NCI-H2107 (cell line): ENCODE results near the gene AGTRAP.

Experiments
- DNase-seq: peaks from one replicate; lab custom pipeline; 2025; lab: John Stamatoyannopoulos, UW

Gene AGTRAP

DNA sequence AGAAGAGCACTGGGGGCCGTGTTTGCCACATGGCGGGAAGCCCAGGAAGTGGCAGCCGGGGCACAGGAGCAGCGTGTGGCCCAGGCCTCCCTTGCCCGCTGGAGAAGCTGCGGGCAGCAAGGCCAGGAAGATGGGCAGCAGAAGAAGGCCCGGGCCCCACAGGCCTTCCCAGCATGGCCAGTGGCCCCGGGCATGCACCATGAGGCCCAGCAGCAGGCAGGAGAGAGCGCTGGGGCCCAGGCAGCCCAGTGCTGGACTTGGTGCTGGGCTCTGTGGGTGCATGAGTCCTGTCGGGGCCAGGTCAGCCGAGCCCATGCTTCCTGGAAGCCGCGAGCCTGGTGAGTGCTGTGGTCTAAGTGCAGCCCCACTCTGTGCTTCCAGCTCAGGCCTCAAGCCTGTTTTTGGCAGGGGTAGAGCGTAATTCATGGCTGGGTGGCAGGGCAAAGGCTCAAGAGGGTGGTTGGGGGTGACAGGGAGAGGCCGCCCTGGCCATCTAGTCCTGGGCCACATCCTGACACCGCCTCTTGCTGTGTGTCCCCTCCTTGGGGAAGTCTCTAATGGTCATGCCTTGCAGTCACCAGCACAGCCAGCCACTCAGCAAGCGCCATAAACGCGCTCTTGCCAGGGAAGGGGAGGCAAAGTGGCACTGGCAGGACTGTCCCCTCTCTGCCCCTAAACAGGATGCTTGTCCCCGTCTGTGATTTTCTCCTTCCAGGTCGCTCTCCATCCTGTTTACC lies 48.5 kb downstream of the AGTRAP start:
- DNase-seq, result no peak

GRCh38 chr1:11784993-11785769 lies 49.2 kb downstream of the AGTRAP start:
- DNase-seq, result no peak

GRCh38 chr1:11786168-11786567 lies 50.2 kb downstream of the AGTRAP start:
- no peak for DNase-seq

DNA sequence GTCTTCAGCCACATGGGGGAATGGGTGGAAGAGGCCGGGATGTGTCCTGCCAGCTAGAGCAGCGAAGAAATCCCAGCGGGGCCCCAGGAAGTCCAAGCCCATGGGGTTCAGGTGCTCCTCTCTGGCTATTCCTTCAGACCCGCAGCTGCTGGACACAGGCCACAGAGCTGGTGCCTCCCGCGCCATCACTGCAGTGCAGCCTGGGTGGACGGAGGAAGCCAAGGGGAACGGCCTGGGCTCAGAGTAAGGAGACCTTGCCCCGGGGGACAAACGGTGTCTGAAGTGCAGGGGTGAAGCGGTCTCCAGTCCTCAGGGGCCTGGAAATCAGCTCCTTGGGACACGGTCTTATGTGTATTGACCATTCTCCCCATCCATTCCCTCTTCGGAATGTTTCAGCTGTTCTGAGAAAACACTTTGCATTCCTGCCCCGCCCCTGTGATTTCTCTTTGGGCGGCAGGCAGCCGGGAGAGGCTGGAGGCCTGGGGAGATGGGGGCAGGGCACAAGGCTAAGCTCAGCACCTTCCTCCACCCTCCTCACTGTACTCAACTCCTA lies 51.4 kb downstream of the AGTRAP start:
- DNase-seq, result no peak

- DNase-seq, result no peak
Observed at GRCh38 chr1:11787804-11788436, 52.0 kb downstream of the AGTRAP start.

GRCh38 chr1:11788549-11789053 lies 52.7 kb downstream of the AGTRAP start:
- DNase-seq, result no peak

GRCh38 chr1:11789126-11790067 lies 53.5 kb downstream of the AGTRAP start:
- no peak for DNase-seq

- DNase-seq, result no peak
Observed at GRCh38 chr1:11790101-11790879, 54.4 kb downstream of the AGTRAP start.

DNA sequence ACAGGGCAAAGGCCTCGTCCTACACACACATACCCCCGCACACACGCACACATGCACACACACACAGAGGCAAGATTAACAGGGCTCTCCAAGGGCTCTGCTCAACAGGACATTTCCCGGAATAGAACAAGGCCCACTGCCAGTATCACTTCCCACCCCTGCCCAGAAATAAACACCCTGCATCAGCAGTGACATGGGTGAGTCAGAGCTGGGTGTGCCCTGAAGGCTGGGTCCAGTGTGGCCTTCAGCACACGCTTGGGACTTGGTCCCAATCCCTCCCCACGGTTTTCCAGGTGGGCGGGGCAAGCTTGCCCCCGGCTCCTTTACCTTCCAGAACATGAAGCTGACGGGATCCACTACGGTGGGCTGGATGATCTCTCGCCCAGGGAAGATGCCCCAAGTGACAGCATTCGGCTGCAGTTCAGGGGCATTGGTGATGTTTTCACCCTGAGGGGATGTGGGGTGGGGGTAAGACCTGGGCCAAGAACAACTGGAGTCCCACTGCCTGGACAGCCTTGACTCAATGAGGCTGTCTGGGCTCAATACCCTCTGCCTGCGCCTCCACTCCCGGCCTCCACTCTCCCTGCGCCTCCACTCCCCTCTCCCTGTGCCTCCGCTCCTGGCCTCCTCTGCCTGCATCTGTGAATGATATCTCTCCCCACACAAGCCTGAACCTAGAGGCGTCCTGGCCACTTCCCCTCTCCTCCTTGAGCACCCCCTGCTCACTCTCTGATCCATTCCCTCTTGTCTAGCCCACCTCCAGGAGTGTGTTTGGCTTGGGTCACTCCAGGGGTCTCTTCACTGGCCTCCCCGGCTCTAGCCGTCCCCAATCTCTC lies 55.2 kb downstream of the AGTRAP start:
- DNase-seq, result no peak

GRCh38 chr1:11792106-11792505 lies 56.2 kb downstream of the AGTRAP start:
- DNase-seq, result no peak

- DNase-seq, result no peak
Observed at GRCh38 chr1:11793819-11794218, 57.9 kb downstream of the AGTRAP start.

GRCh38 chr1:11794446-11795237 lies 58.7 kb downstream of the AGTRAP start:
- DNase-seq, result no peak

GRCh38 chr1:11795238-11795890 lies 59.4 kb downstream of the AGTRAP start:
- no peak for DNase-seq

GRCh38 chr1:11796036-11796828 lies 60.3 kb downstream of the AGTRAP start:
- DNase-seq, result no peak

DNA sequence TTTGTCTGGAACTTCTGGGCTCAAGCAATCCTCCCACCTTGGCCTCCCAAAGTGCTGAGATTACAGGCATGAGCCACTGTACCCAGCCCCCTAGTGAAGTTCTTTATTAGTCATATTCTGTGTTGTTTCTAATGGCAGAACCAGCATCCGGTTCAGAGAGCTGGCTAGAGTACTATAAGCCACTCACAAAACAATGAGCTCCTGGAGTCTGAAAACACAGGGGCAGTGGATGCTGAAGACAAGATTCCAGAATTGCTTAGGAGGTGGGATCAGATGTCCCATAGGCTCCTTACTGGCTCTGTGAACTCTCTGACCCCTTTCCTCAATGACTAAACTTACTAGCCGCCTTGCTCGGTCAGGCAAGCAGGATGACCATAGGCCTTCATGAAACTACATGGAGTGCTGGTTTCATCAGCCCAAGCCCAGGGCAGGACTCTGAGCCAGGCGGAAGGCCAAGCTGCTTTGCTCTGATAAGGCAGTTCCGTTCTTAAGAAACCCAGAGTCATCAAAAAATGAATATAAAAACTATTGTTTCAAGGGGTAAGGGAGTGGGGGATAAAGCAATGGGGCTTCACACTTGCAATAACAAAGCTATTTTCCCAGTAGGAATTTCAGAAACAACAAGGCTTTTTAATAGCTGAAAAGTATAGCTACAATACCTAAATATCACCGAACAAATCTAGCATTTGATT lies 61.7 kb downstream of the AGTRAP start:
- no peak for DNase-seq

- no peak for DNase-seq
Observed at GRCh38 chr1:11799099-11799498, 63.2 kb downstream of the AGTRAP start.

DNA sequence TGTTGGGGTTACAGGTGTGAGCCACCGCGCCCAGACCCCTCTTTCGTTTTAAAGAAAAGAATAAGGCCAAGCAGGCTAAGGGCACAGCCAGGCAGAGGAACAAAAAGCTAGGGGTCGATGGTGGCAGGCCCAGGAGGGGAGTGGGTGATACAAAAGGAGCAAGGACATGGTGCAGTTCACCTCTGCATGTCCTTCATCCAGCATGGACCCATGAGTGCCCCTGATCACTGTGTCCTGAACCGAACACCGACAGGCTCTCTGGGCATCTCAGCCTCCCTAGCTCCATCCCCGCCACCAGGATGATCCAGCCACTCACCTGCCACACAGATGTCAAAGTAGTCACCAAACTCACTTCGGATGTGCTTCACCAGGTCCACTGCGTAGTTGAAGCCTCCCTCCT lies 64.0 kb downstream of the AGTRAP start:
- no peak for DNase-seq
